ENCODE data around the gene SLC39A13. TPM values are rescaled to one million over a fixed set of nuclear protein-coding genes. Genes with fewer than 3 reads are reported as not detected.

The SLC39A13 gene
- total RNA-seq, 1 experiment from 2014 or later = 32.5 TPM

GRCh38 chr11:47426062-47426956 is 17.9 kb downstream of the SLC39A13 start, which contains the start of gene PSMC3:
Gene PSMC3, minus strand, starts transcription at chr11:47426439. Its CDS starts 160 bp downstream, at chr11:47426279.
- peak within 1 kb of the TSS; percentile 83 for H3K27ac ChIP-seq (ENCODE audit: low read length)
- H4K20me1 ChIP-seq (ENCODE audit: low read length) = no peaks in the 10 kb centered on the region
- no peaks in the 10 kb centered on the region for H3F3A ChIP-seq (ENCODE audit: low read length, unreplicated experiment)
- BruUV-seq (replicated peaks) = no TSS peak
- CTCF ChIA-PET = interaction anchor here (0.6 kb wide), 1 partner anchor 28 kb away, joined by 5 read pairs; no protein-coding TSS in a partner anchor
- H3K36me3 ChIP-seq (ENCODE audit: low read depth, low read length) = peaks cover 26% of the 10 kb centered on the region; the same call in 1 of the 2 replicates
- H3K27me3 ChIP-seq (ENCODE audit: low read length) = no peaks in the 10 kb centered on the region
- peaks cover 31% of the 10 kb centered on the region for H3K79me2 ChIP-seq (ENCODE audit: low read length)
- peak within 1 kb of the TSS; percentile 94 for H3K4me2 ChIP-seq (ENCODE audit: low read length)
- intact Hi-C loops (cut with micrococcal nuclease) = no loop called here
- H3K4me1 ChIP-seq (ENCODE audit: insufficient read depth, low read length) = peaks cover 11% of the 10 kb centered on the region
- H3K9me3 ChIP-seq (ENCODE audit: low read length) = no peaks in the 10 kb centered on the region
- no peak for TF ChIP-seq EZH2 (IDR thresholded peaks at IDR 0.05; ENCODE audit: low read length, unreplicated experiment)
- TF ChIP-seq EZH2phosphoT487 (IDR thresholded peaks at IDR 0.05; ENCODE audit: borderline replicate concordance, low read length) = no peak
- TF ChIP-seq CTCF (conservative IDR thresholded peaks at IDR 0.05; ENCODE audit: low read depth, low read length) = no peak
- peak within 1 kb of the TSS; percentile 95 for H2AFZ ChIP-seq (ENCODE audit: low read length)
- H3K9ac ChIP-seq (ENCODE audit: low read length) = peak within 1 kb of the TSS; percentile 99
- DNase-seq = peak; percentile 95
- no peaks in the 10 kb centered on the region for H3K9me2 ChIP-seq (replicated peaks; ENCODE audit: low read length)
- peak; percentile 89 for ATAC-seq
- POLR2A ChIA-PET (ENCODE audit: unreplicated experiment) = no interaction called here
- H3K4me3 ChIP-seq (ENCODE audit: low read length) = peak within 1 kb of the TSS; percentile 97

- Histone ChIP-seq H3K27me3 (ENCODE audit: low read length) (no peaks in the 10 kb centered on the region), H3K9ac (ENCODE audit: low read length) (no peak overlapping the region), H3K4me3 (ENCODE audit: low read length) (no peak overlapping the region), H3F3A (ENCODE audit: low read length, unreplicated experiment) (no peaks in the 10 kb centered on the region), H3K4me1 (ENCODE audit: insufficient read depth, low read length) (no peaks in the 10 kb centered on the region), H3K9me3 (ENCODE audit: low read length) (no peaks in the 10 kb centered on the region), H3K9me2 (replicated peaks; ENCODE audit: low read length) (no peaks in the 10 kb centered on the region), H3K79me2 (ENCODE audit: low read length) (peaks cover 7% of the 10 kb centered on the region), H3K27ac (ENCODE audit: low read length) (no peak overlapping the region), H4K20me1 (ENCODE audit: low read length) (no peaks in the 10 kb centered on the region), H2AFZ (ENCODE audit: low read length) (no peak overlapping the region), H3K4me2 (ENCODE audit: low read length) (no peak overlapping the region), H3K36me3 (ENCODE audit: low read depth, low read length) (no peaks in the 10 kb centered on the region)
- ChIA-PET POLR2A (ENCODE audit: unreplicated experiment) (no interaction called here), CTCF (no interaction called here)
- TF ChIP-seq CTCF (conservative IDR thresholded peaks at IDR 0.05; ENCODE audit: low read depth, low read length) = no peak
- TF ChIP-seq EZH2phosphoT487 (IDR thresholded peaks at IDR 0.05; ENCODE audit: borderline replicate concordance, low read length) = no peak
- no peak for TF ChIP-seq EZH2 (IDR thresholded peaks at IDR 0.05; ENCODE audit: low read length, unreplicated experiment)
- BruUV-seq (replicated peaks) = no TSS peak
- no peak for ATAC-seq
- no peak for DNase-seq
- intact Hi-C loops (cut with micrococcal nuclease) = no loop called here
Measured at GRCh38 chr11:47430524-47430923, 22.1 kb downstream of the SLC39A13 start.
